MV-4-11 (cell line): Measurements from ENCODE around the gene NMUR2.

ENCODE experiments used
- DNase-seq: peaks from one replicate; lab custom pipeline; 2025; lab: John Stamatoyannopoulos, UW

Gene NMUR2, protein sequence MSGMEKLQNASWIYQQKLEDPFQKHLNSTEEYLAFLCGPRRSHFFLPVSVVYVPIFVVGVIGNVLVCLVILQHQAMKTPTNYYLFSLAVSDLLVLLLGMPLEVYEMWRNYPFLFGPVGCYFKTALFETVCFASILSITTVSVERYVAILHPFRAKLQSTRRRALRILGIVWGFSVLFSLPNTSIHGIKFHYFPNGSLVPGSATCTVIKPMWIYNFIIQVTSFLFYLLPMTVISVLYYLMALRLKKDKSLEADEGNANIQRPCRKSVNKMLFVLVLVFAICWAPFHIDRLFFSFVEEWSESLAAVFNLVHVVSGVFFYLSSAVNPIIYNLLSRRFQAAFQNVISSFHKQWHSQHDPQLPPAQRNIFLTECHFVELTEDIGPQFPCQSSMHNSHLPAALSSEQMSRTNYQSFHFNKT

DNA sequence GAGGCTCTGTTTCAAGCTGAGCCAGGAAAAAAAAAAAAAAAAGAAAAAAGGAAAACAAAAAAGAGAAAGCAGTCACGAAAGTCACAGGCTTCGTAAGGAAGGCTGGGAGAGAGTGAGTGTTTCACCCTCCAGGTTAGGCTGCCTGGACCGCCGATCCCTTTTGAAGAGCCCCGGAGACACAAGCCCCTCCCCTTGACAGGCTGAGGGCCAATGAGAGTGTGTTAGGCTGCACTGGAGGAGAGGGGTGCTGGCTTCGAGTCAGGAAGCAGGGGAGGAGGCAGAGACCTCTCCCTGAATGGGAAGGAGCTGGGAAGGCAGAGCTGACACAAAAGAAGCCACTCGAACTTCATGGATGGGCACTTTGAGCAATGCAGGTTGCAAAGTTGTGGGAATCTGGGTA is at the start of gene NMUR2:
TSS of gene NMUR2 (minus strand) at position 135 of the 400 bp plus-strand sequence. CDS start 166 bp downstream, outside the sequence.
- DNase-seq: no peak

DNA sequence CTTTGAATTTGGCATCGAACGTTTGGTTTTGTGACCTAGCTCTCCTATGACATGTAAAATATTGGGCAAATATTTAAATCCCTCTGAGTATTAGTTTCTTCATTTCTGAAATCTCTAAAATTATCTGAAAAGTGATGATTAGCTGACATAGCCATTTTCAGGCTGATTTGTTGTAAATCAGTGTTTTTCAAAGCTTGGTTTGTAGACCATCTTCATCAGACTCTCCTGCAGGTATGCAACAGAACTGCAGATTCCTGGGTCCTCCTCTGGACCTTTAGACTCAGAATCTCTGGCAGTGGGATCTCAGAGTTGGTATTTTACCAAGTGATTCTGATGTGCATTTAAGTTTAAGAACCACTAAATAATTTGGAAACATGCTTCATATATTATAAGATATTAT is 38.9 kb upstream of the NMUR2 start:
- no peak for DNase-seq

DNA sequence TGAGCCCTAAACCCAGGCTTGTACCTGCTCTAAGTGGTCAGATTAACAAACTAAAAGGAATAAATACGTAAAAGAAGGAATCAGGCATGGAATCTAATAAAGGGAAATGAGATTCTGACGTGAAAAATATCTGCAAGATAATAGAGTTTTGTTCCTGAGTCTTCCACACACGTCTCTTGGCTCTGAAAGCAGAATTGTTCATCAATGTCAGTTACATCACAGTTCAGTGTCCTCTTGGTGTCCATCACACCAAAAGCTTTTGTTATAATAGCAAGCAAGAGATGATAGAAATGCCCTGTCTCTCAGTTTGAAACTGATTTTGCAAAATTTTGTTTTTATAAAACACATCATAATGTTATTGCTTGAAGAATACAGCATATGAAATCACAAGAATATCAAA is 34.7 kb upstream of the NMUR2 start:
- no peak for DNase-seq

DNA sequence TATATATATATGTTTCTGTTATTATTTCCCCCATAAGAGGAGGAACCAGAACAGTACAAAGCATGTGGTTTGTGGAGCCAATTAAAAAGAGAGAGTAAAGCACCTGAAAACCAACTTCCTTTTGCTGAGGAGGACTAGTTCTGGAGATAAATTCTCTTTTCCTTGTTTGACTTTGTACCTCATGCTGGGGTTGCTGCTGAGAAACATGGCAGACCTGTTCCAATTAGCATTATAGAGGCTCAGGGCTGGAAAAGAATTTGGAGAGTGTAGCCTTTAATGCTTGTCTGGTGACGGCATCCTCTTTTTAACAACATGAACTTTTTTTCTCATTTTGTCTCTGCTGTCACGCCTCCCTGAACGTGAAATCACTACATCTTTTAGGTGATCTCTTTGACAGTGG is 32.8 kb upstream of the NMUR2 start:
- no peak for DNase-seq

DNA sequence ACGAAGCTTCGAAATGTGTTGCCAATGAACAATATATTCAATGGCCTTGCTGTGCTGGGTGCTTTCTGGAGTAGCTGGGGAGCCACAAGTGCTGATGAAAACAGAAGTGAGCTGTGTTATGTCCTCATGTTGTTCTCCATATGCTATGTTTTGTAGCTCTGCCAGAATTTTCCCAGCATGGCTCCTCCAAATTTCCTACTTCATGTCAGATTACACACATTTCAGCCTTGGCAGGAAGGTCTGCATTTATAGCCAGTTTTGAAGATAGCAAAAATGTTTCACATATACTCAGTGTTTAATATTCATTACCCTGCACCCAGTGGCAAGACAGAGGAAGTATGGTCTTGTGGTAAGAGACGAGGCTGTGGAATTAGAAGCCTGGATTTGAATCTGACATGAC is 22.6 kb upstream of the NMUR2 start:
- DNase-seq: no peak

DNA sequence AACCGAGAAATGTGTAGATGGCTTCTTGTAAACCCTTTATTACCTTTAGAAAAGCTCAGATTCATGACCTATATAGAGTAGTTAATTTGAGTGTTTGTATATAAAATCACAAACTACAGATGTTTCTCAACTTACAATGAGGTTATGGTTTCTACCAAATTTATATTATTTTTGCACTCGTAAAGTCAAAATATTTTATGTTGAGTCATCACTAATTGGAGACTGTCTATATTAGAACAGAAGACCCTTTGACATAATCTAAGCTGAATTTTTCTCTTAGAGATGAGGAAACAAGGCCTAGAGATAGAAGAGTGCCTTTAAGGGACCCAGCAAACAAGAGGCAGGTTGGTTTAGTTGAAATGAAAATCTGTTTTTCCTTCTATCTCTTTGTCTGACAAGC is 20.0 kb upstream of the NMUR2 start:
- no peak for DNase-seq

DNA sequence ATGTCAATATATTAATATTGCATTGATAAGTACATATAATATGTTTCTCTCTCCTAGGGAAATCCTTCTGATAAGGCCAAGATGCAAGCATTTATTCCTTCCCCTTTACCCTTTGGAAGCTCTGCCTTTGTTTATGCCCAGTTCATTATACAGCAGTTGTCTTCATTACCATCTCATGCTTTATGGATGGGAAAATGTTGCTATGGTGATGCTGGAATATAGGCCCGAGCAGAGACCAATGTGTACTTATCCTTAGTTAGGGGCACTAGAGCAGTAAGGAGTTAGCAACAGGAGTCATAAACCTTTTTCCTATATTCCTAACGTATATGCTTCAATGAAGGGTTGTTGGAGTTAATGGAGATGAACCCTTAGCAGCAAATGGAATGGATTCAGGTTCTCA is 19.4 kb upstream of the NMUR2 start:
- DNase-seq: no peak

DNA sequence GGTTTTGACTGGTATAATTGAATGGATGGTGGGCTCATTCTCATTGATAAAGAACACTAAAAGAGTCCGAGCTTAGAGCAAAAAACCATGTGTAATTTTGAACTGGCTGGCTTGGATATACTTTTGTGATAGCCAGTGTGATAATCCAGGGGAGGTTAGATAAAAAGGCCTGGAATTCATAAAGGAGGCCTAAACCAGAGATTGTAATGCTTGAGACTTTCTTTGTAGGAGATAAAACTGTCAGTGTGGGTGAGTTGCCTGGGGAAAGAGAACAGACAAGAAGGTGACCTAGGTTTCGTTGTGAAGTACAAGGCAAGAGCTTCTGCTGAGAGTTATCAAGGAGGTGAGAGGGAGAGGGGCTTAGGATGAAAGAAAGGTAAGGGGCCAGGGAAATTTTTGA is 17.0 kb upstream of the NMUR2 start:
- no peak for DNase-seq

DNA sequence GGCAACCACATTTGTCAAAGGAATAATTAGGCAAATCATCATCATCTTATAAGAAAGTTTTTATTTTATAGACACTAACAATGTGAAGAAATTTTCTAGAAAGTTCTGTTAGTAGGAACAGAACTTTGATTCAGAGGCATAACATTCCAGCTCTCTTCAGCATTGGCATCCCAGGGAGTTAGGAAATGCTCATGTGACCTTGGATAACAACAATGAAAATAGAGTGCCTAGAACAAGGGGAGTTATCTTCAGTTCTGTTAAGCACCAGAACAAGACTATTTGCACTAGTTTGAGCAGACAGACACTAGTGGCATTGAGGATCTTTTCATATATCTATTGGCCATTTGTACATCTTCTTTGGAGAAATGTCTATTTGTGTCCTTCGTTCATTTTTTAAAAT is 7.0 kb upstream of the NMUR2 start:
- DNase-seq: no peak

DNA sequence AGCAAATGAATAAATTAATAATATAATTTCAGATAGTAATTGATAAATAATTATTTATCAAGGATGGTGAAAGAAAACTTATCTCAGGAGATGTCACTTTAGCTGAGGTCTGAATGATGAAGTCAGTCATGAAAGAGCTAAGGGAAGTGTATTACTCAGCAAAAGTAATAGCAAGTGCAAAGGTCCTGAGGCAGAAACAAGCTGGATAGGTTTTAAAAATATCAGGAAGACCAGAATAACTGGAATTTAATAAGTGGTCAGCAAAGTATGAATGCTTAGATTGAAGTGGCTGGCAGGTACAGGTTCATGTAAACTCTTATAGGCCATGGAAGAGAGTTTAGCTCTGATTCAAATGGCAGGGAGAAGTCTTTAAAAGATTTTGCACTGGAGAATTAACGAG is 1.0 kb upstream of the NMUR2 start:
- no peak for DNase-seq

DNA sequence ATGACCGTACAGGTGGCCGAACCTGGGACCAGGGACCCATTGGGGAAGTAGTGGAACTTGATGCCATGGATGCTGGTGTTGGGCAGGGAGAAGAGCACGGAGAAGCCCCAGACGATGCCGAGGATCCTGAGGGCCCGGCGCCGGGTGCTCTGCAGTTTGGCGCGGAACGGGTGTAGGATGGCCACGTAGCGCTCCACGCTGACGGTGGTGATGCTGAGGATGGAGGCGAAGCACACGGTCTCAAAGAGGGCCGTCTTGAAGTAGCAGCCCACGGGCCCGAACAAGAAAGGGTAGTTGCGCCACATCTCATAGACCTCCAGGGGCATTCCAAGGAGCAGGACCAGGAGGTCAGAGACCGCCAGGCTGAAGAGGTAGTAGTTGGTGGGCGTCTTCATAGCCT is 585 bp downstream of the NMUR2 start:
- DNase-seq: no peak

DNA sequence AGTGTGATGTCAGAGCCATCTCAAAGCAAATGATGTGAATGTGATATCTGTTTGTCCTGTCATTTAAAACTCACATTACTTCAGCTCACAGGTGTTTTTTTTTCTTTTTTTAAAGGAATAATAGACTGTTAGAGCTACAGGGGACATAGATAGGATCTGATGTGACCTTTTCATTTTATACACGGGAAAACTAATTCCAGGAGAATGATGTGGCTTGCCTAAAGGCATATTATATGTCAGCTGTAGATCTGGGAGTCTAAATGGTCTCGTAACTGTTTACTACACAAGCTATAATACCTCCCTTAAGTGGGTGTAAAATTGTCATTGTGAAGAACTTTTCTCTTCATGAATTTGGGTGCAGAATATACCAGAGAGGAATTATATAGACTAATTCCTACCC is 2.0 kb downstream of the NMUR2 start:
- DNase-seq: no peak

DNA sequence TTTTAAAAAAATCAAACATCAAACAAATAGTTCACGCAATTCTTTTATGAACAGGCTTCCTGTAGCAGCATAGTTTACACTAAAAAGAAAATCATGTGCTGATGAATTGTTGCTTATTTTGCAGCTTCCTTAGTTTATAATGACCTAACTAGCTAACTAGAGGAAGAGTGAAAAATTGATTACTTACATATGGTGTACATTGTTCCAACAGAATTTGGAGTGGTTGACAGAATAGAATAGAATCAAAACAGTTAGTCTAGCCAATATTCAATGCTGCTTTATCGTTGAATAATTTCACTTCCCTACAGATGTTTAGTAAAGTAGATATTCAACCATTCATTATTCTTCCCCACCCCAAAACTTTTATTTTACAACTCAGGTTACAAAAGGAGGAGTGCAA is 4.2 kb downstream of the NMUR2 start:
- DNase-seq: no peak

DNA sequence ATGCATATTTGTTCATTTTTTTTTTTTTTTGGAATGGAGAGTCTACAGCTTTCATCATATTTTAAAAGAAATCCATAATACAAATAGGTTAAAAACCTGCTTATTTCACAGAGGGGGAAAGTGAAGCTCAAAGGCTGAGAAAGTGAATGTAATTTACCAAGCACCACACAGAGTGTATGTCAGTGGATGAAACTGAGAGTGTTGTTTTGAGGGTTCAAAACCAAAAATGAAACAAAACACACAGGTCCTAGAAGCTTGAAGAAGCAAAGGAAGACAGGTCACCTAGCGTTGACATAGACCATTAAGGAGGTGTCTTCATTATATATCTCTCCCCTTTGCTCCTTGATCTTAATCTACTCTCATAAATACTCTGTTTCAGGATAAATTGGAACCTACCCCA is 7.5 kb downstream of the NMUR2 start:
- DNase-seq: no peak

DNA sequence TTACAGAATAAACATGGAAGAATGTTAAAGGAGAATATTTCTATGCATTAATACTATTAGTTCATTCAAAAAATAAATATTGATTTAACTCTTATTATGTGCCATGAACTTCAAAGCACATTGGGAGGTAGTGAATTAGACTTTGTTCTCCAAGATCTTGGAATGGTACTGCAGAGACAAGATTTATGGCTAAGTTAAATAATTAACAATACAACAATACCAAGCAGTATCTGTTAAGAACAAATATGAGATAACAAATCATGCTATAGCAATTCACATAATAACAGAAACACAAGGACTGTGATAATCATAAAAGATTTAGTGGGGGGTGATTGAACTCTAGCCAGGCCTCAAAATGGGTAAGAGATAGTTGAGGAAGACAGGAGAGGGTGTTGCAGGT is 11.6 kb downstream of the NMUR2 start:
- no peak for DNase-seq

DNA sequence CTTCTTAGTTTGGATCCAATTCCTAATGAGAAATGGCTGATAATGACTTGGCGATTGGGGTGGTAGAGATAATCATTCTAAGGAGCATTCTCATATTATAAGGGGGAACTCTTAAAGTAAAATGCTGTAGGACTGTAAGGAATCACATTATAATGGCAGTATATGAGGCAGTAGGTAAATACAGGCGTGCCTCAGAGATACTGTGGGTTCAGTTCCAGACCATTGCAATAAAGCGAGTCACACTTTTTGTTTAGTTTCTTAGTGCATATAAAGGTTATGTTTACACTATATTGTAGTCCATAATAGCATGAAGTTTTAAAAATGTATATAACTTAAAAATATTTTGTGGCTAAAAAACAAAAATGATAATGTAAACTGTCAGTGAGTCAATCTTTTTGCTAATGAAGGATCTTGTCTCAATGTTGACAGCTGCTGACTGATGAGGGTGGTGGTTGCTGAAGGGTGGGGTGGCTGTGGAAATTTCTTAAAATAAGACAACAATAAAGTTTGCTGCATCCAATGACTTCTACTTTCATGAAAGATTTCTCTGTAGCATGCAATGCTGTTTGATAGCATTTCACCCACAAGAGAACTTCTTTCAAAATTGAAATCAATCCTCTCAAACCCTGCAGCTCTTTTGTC is 15.8 kb downstream of the NMUR2 start:
- no peak for DNase-seq

DNA sequence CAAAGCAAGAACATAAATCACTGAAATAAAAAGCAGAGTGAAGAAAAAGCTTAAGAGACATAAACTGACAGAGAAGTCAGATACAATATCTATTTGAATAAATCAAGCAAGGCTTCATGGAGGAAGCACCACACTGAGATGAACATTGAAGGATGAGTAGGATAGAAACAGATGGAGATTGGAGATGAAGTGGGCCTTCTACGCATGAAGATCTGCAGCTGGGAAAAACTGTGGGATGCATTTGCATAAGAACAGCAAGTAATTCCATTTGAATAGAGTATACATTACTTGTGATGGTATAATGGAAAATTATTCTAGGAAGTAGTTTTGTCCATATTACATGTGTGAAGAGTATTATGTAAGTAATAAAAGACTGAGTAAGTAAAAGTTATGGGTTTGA is 16.5 kb downstream of the NMUR2 start:
- DNase-seq: no peak

DNA sequence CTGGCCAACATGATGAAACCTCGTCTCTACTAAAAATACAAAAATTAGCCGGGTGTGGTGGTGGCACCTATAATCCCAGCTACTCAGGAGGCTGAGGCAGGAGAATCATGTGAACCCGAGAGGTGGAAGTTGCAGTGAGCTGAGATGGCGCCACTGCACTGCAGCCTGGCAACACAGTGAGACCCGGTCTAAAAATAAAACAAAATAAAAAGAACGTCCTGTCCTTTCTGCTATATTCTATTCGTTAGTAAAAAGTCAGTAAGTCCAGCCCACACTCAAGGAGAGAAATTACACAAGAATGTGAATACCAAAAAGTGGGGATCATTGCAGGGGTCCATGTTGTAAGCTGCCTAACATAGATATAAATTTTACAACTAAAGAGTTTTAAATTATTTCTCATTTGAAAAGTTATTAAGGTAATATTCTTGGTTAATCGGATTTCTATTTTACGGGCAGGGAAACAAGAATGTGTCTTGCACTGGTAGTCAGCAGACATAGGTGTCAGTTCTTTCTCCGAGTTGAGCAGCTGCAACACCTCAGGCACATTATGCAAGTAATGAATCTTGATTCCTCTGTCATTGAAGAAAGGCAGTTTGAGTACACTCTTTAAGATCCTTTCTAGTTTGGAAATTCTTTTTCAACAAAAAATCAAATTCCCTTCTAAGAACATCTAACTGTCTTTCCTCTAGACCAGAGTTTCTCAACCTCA is 24.5 kb downstream of the NMUR2 start:
- no peak for DNase-seq

DNA sequence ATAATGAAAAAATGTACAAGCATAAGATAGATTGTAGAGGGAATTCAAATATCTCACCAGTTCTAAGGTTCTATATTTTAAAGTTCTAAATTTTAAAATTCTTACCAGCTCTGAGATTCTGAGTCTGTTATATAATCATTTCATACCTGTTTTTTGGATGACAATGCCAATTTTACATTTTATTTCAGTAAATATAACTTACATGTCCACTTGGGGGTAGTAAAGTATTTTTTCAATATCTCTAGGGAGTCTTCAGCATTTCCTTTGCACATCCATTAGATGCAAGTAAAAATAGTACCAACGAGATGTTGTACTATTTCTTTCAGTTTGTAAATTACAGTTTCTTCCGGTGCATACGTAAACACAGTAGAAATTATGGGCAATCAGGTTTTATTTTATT is 25.7 kb downstream of the NMUR2 start:
- DNase-seq: no peak

DNA sequence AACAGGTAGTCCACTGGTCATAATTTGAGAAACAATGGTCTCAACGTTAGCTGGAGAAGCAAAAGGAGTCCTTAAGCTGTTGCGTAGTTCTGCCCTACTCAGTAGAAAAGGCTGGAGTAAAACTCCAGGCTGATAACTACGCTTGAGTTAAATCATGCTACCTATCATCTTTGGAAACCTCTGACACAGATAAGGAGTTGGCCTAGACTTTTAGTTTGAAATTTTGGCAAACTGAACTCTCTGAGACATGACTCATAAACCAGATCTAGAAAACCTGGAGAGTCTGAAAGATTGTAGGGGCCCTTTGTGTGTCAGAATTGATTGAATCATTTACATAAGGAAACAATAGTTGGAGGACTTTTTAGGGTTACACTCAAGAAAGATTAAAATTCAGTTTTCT is 26.3 kb downstream of the NMUR2 start:
- no peak for DNase-seq

DNA sequence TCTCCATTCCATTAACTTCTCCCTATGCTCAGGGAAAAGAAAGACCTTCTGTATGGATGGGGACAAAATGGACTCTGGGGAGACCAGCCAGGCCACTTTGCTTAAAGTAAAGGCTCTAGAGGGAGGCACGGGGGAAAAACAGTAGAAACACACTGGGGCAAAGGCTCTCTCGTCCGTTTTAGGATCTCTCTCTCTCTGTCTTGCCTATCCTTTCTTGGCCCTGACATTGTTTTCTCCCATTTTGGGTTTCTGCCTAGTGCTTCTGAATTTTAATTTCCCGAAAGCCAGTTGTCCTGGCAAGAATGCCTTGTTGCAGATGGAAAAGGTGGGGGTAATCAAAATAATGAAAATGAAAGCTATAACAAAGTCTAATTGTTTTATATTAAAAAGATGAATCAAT is 28.2 kb downstream of the NMUR2 start:
- DNase-seq: no peak

DNA sequence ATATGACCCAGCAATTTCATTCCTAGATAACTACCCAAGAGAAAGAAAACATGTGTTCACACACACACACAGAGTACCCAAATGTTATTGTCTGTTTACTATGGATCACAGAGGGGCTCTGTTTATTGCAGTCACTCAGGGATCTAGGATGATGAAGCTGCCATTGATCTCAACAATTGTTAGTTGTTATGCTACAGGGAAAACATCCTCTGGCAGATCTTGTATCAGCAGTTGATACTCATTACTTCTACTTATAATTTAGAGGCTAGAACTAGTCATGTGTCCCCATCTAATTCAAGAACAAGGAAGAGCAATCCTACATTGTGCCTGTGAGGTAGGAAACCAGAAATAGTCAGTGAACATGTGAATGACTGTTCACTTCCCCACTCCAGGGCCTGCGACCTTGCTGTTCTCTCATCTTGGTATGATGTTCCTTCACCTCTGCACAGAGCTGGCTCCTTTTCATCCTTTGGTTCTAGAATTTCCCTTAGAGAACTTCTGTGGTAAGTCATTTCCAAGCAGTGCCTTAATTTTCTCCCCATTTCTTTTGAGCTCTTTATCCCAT is 30.3 kb downstream of the NMUR2 start:
- no peak for DNase-seq

DNA sequence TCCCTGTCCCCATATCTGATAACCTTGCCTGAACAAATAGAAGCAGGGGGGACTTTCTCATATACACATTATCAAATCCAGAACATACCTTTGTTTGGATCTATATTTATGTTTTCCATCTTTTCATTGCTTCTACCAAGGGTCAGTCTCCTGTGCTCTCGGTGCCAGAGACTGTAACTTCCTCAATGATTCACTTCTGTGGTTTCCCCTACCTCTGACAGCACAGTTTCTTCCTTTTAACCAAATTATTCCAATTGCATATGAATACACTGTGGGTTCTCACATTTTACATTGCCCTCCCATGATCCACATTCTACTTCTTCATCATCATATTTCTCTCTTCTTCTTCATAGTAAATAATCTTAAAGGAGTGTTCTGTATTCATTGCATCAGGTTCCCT is 32.2 kb downstream of the NMUR2 start:
- DNase-seq: no peak
